Measurements from ENCODE around the gene KCNQ1.

Gene KCNQ1

DNA sequence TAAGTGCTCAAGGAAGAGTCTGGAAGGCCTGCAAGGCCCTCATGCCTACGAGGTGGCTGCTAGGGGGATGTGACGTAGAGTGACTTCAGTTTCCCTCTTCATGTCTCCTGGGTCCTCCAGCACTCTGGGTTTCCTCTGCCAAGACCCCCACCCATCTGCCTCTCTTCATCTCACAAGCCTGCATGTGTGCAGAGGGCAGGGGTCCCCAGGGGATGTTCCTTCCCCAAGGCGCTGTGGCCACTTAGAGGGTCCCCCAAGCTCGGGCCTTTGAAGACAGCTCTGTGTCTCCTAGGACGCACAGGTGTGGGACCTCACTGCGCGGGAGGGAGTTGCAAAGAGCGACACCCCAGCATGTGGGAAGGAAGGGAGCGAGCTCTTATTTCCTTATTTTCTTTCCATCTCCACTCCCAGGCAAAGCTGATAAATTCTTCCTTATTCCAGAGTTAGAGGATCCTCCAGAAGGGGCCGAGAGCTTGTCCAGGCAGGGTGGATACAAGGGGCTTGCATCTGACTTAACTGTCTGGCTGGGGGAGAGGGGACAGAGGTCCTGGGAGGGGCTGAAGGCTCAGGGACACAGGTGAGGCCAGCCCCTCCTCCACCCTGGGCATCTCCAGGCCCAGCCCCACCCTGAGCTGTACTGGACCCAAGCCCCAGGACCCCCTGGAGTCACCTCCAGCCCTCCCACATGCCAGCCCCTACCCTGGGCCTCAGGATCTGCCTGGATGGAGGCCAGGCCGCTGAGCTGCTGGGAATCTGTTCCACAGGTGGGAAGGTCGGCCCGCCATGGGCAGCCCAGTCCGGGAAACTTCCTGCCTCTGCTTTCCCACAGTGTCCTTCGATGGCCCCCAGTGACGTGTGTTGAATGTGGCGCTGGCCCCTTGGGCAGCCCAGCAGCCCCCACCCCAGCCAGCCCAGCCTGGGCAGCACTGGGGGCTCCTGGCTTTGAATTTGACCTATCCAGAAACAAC is 314.7 kb downstream of the KCNQ1 start:
- no peak overlapping the region for H3K27ac Mint-ChIP-seq
- H3K9me3 Mint-ChIP-seq: no peaks in the 10 kb centered on the region
- H3K4me3 Mint-ChIP-seq: no peak overlapping the region
- no peaks in the 10 kb centered on the region for H3K4me1 Mint-ChIP-seq
- peaks cover 4% of the 10 kb centered on the region for H3K36me3 Mint-ChIP-seq
- no peaks in the 10 kb centered on the region for H3K27me3 Mint-ChIP-seq

GRCh38 chr11:2760196-2760871 is 315.5 kb downstream of the KCNQ1 start:
- Mint-ChIP-seq H3K4me3 (no peak overlapping the region), H3K27ac (no peak overlapping the region), H3K27me3 (no peaks in the 10 kb centered on the region), H3K9me3 (no peaks in the 10 kb centered on the region), H3K4me1 (no peaks in the 10 kb centered on the region), H3K36me3 (peaks cover 7% of the 10 kb centered on the region)

DNA sequence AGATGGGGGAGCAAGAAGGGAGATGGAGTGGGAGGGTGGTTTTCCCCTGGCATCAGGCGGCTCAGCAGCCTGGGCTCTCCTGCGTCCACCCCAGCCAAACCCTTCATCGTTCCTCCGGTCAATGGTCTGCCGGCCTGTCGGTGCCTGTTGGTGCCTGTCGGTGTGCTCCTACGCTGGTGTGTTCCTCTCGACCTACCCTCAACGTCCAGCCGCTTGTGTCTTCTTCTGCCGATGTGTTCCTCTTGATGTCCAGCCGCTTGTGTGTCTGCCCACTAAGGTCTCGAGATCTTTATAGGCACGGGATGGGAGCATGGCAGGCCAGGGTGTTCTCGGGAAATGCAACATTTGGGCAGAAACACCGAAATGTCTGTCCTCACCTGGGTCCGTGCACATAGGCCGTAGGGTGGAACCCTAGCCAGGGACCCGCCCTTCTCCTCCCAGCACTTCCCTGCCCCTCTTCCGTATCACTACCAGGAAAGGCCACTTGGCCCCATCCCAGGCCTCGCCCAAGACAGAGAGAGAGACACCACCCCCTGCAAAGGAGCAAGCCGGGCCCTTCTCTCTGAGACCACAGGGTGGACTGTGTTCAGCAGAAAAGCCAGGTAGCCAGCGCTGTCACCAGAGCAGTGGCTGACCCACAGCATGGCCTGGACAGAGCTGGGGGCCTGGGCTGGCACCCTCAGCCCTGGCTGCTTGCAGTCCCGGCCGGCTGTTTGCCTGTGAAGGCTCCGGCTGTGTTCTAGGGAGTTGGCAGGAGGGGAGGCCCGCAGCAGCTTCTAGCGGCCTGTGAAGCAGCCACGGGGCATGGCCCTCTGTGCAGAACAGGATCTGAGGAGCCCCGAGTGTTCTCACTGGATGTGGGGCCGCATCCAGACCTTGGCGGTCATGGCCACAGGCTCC is 316.6 kb downstream of the KCNQ1 start:
- Mint-ChIP-seq H3K4me3 (no peak overlapping the region), H3K4me1 (no peaks in the 10 kb centered on the region), H3K9me3 (no peaks in the 10 kb centered on the region), H3K36me3 (peaks cover 10% of the 10 kb centered on the region), H3K27me3 (no peaks in the 10 kb centered on the region), H3K27ac (no peak overlapping the region)

DNA sequence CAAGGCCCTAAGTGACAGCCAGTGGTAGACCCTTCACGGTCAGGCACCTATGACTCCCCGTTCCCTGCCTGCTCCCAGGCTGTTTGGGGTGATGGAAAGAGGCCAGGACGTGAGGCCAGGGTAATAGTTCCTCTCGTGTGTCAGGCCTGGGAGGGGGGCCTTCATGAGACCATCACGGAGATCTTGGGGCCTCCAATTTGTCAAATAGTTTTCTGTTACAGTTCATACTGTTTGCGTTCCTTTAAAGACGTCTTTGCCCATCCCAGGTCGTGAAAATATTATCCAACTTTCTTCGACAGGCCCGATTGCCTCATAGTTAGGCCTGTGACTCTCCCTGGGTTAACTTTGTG is 317.2 kb downstream of the KCNQ1 start:
- Mint-ChIP-seq H3K36me3 (peaks cover 10% of the 10 kb centered on the region), H3K4me3 (no peak overlapping the region), H3K9me3 (no peaks in the 10 kb centered on the region), H3K27me3 (no peaks in the 10 kb centered on the region), H3K27ac (no peak overlapping the region), H3K4me1 (no peaks in the 10 kb centered on the region)

GRCh38 chr11:2762451-2762850 is 317.6 kb downstream of the KCNQ1 start:
- Mint-ChIP-seq H3K4me1 (no peaks in the 10 kb centered on the region), H3K36me3 (peaks cover 10% of the 10 kb centered on the region), H3K4me3 (no peak overlapping the region), H3K27ac (no peak overlapping the region), H3K9me3 (no peaks in the 10 kb centered on the region), H3K27me3 (no peaks in the 10 kb centered on the region)

- no peaks in the 10 kb centered on the region for H3K9me3 Mint-ChIP-seq
- H3K36me3 Mint-ChIP-seq: peaks cover 10% of the 10 kb centered on the region
- H3K27me3 Mint-ChIP-seq: no peaks in the 10 kb centered on the region
- H3K27ac Mint-ChIP-seq: no peak overlapping the region
- H3K4me1 Mint-ChIP-seq: no peaks in the 10 kb centered on the region
- no peak overlapping the region for H3K4me3 Mint-ChIP-seq
Observed at GRCh38 chr11:2763984-2764383, 319.2 kb downstream of the KCNQ1 start.

- Mint-ChIP-seq H3K27me3 (no peaks in the 10 kb centered on the region), H3K4me3 (no peak overlapping the region), H3K36me3 (peaks cover 10% of the 10 kb centered on the region), H3K4me1 (no peaks in the 10 kb centered on the region), H3K27ac (no peak overlapping the region), H3K9me3 (no peaks in the 10 kb centered on the region)
Observed at GRCh38 chr11:2765491-2765890, 320.7 kb downstream of the KCNQ1 start.

- no peaks in the 10 kb centered on the region for H3K27me3 Mint-ChIP-seq
Observed at GRCh38 chr11:2766166-2766565, 321.4 kb downstream of the KCNQ1 start.

DNA sequence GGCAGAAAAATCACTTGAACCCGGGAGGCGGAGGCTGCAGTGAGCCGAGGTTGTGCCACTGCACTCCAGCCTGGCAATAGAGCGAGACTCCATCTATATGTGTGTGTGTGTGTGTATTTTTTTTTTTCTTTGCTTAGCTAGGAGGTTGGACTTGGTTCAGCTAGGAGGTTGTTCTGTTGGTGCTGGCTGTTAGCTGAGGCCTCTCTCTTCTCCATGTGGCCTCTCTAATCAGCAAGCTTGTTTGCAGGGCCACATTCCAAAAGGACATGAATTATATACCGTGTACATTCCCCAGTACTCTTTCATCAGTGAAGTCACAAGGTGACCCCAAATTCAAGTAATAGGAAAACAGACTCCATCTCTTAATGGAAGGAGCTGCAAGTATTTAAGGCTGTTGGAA is 322.3 kb downstream of the KCNQ1 start:
- H3K27ac Mint-ChIP-seq: no peak overlapping the region
- no peaks in the 10 kb centered on the region for H3K27me3 Mint-ChIP-seq
- H3K36me3 Mint-ChIP-seq: peaks cover 13% of the 10 kb centered on the region
- no peak overlapping the region for H3K4me3 Mint-ChIP-seq
- no peaks in the 10 kb centered on the region for H3K9me3 Mint-ChIP-seq
- H3K4me1 Mint-ChIP-seq: peaks cover 5% of the 10 kb centered on the region

More at GRCh38 chr11:2766166-2766565, 321.4 kb downstream of the KCNQ1 start:
- Mint-ChIP-seq H3K4me1 (peaks cover under 1% of the 10 kb centered on the region), H3K4me3 (no peak overlapping the region), H3K36me3 (peaks cover 9% of the 10 kb centered on the region), H3K9me3 (no peaks in the 10 kb centered on the region), H3K27ac (no peak overlapping the region)

DNA sequence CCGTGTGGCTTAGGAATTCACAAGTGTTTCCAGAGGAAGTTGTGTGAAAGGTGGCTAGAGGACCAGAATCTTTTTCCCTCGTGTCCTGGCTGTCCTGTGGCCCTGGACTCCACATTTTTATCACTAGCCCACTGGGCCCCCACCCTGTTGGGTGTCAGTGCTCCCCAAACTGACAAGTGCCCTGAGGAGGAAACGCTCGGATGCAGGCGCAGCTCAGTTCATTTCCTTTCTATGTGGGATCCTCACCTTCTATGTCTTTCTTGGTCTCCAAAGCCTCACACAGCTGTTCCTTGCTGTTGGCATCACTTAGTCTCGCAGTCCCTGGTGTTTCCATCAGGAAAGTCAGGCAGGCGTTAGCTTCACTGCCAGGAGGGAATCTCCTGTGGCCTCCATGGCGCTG is 323.0 kb downstream of the KCNQ1 start:
- H3K27ac Mint-ChIP-seq: no peak overlapping the region
- no peaks in the 10 kb centered on the region for H3K9me3 Mint-ChIP-seq
- H3K36me3 Mint-ChIP-seq: peaks cover 13% of the 10 kb centered on the region
- no peaks in the 10 kb centered on the region for H3K27me3 Mint-ChIP-seq
- H3K4me3 Mint-ChIP-seq: no peak overlapping the region
- peaks cover 6% of the 10 kb centered on the region for H3K4me1 Mint-ChIP-seq

GRCh38 chr11:2768471-2769408 is 323.9 kb downstream of the KCNQ1 start:
- Mint-ChIP-seq H3K27ac (no peak overlapping the region), H3K4me3 (no peak overlapping the region), H3K9me3 (no peaks in the 10 kb centered on the region), H3K4me1 (peaks cover 15% of the 10 kb centered on the region), H3K36me3 (peaks cover 13% of the 10 kb centered on the region), H3K27me3 (no peaks in the 10 kb centered on the region)

DNA sequence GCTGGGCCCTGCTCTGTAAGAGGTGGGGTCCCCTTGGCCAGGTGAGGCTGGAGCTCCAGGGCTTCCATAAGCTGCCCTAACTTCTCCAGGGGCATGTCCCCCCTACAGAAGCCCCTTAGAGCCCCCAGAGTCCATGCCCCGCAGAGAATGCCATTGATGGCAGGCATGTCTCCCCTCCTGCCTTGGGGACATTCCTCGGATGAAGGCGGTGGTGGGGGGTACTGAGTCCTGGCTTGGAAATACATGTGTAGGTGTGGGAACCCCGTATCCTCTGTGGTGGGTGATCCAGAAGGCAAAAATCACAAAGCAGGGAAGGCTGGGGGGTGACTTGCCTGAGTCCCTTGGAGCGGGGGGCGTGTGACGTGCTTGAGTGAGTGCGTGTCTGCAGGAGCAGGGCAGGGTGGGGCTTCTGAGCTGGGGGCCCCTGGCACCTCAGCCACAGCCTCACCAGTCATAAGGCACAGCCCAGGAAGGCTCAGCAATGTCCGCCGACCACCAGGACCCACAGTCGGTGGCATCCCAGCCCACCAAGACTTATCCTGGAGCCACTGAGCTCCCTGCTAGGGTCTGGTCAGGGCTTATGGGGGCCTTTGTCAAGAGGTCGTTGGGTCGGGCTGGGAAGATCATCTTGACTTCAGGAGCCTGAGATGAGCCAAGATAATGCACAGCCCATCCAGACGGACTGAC is 324.7 kb downstream of the KCNQ1 start:
- H3K9me3 Mint-ChIP-seq: no peaks in the 10 kb centered on the region
- H3K4me3 Mint-ChIP-seq: no peak overlapping the region
- no peaks in the 10 kb centered on the region for H3K27me3 Mint-ChIP-seq
- H3K27ac Mint-ChIP-seq: no peak overlapping the region
- H3K36me3 Mint-ChIP-seq: peaks cover 10% of the 10 kb centered on the region
- peaks cover 20% of the 10 kb centered on the region for H3K4me1 Mint-ChIP-seq

- H3K27me3 Mint-ChIP-seq: no peaks in the 10 kb centered on the region
- H3K36me3 Mint-ChIP-seq: peaks cover 7% of the 10 kb centered on the region
- H3K4me3 Mint-ChIP-seq: no peak overlapping the region
- H3K27ac Mint-ChIP-seq: no peak overlapping the region
- H3K4me1 Mint-ChIP-seq: peaks cover 24% of the 10 kb centered on the region
- no peaks in the 10 kb centered on the region for H3K9me3 Mint-ChIP-seq
Observed at GRCh38 chr11:2770096-2770751, 325.4 kb downstream of the KCNQ1 start.

All from activated naive CD4-positive, alpha-beta T cell treated with anti-CD3 and anti-CD28 coated beads, Interleukin-2, amount 50 U/mL, for 24 hours (primary cell).